ENCODE results near the gene SNED1.

The SNED1 gene

DNA sequence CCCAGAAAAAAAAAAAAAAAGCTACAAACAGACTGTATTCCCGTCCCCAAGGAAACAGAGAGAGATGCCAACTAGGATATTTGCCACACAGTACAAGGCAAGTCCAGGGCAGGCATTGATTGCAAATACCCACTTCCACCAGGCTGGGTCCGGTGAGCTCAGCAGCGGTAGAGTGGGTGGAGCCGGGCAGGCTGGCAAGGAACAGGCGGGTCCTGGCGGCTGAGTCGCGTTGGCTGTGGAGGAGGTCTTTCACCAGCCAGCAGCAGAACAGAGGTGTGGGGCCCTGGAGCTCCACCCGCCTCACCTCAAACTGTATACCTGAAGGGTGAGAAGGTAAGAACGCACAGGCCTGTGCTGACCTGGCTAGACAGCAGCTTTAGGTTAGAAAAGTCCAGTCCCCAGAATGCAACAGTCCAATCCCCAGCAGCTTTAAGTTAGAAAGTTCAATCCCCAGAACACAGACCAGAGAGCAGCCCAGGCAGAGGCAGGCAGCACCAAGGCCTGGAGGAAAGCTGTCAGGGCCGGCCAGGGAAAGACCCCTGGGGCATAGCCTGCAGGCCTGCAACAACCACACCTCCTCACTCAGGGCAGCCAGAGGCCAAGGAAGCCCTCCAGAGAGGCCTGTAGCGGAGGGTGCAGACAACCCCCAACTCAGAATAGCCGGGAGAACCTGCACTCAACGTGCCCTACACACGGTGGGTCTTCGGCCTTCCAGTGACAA lies 125.6 kb downstream of the SNED1 start:
- no peak overlapping the region for H3K4me3 ChIP-seq (ENCODE audit: low read depth, low read length)
- ChIA-PET CTCF (no interaction called here), POLR2A (no interaction called here)
- TF ChIP-seq, protein P1, sequence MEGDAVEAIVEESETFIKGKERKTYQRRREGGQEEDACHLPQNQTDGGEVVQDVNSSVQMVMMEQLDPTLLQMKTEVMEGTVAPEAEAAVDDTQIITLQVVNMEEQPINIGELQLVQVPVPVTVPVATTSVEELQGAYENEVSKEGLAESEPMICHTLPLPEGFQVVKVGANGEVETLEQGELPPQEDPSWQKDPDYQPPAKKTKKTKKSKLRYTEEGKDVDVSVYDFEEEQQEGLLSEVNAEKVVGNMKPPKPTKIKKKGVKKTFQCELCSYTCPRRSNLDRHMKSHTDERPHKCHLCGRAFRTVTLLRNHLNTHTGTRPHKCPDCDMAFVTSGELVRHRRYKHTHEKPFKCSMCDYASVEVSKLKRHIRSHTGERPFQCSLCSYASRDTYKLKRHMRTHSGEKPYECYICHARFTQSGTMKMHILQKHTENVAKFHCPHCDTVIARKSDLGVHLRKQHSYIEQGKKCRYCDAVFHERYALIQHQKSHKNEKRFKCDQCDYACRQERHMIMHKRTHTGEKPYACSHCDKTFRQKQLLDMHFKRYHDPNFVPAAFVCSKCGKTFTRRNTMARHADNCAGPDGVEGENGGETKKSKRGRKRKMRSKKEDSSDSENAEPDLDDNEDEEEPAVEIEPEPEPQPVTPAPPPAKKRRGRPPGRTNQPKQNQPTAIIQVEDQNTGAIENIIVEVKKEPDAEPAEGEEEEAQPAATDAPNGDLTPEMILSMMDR (IDR thresholded peaks at IDR 0.05; ENCODE audit: insufficient read depth, low read length, missing control alignments): no peak
- no peak for DNase-seq (ENCODE audit: low read depth, low spot score)

- CTCF ChIA-PET: no interaction called here
- no peak for DNase-seq (ENCODE audit: low read depth, low spot score)
- no peak overlapping the region for H3K4me3 ChIP-seq (ENCODE audit: low read depth, low read length)
- TF ChIP-seq, protein P1 (IDR thresholded peaks at IDR 0.05; ENCODE audit: insufficient read depth, low read length, missing control alignments): no peak
- POLR2A ChIA-PET: no interaction called here
Measured at GRCh38 chr2:241125626-241126025, 127.2 kb downstream of the SNED1 start.

DNA sequence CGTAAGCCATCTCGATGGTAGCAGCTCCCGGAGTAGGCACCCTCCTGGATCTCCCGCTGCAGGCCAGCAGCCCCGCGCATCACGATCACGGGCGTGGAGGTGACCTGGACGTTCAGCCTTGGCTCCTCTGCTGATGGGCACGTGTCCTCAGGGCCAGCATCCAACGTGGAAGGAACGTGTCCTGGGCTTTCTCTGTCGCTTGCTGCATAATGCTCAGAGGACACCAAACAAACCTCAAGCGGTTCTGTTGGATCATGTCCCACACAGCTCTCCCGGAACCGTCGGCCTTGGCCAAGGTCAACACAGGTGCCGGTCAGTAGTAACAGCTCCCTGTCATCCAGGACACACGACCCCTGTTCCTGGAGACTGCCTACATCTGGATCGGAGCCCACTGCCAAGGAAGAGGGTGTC lies 127.8 kb downstream of the SNED1 start:
- POLR2A ChIA-PET: no interaction called here
- CTCF ChIA-PET: no interaction called here
- no peak overlapping the region for H3K4me3 ChIP-seq (ENCODE audit: low read depth, low read length)
- no peak for DNase-seq (ENCODE audit: low read depth, low spot score)
- TF ChIP-seq, protein P1 (IDR thresholded peaks at IDR 0.05; ENCODE audit: insufficient read depth, low read length, missing control alignments): no peak

DNA sequence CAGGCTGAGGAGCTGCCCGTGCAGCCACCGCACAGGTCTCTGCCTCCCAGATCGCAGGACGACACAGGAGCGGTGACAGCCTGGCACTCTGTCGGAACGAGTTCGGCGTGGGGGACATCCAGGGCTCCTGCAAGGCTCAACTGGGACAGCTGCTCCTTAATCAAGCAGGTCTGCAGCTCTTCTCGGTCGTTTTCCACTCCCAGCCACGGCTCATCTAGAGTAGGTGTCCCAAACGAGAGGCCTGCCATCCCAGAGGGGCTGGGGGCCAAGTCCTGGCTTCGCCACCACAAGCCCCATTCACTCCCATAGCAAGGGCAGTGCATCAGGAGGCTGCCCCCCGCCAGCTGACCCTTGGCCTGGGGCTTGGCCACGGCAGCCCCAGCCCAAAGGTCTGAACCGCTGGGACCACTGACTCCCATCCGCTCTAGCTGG lies 128.4 kb downstream of the SNED1 start:
- ChIA-PET CTCF (no interaction called here), POLR2A (no interaction called here)
- no peak for DNase-seq (ENCODE audit: low read depth, low spot score)
- H3K4me3 ChIP-seq (ENCODE audit: low read depth, low read length): no peak overlapping the region
- TF ChIP-seq, protein P1 (IDR thresholded peaks at IDR 0.05; ENCODE audit: insufficient read depth, low read length, missing control alignments): no peak

GRCh38 chr2:241128266-241128665 lies 129.8 kb downstream of the SNED1 start:
- no peak for DNase-seq (ENCODE audit: low read depth, low spot score)
- TF ChIP-seq, protein P1 (IDR thresholded peaks at IDR 0.05; ENCODE audit: insufficient read depth, low read length, missing control alignments): no peak
- H3K4me3 ChIP-seq (ENCODE audit: low read depth, low read length): no peak overlapping the region
- CTCF ChIA-PET: no interaction called here
- POLR2A ChIA-PET: no interaction called here

DNA sequence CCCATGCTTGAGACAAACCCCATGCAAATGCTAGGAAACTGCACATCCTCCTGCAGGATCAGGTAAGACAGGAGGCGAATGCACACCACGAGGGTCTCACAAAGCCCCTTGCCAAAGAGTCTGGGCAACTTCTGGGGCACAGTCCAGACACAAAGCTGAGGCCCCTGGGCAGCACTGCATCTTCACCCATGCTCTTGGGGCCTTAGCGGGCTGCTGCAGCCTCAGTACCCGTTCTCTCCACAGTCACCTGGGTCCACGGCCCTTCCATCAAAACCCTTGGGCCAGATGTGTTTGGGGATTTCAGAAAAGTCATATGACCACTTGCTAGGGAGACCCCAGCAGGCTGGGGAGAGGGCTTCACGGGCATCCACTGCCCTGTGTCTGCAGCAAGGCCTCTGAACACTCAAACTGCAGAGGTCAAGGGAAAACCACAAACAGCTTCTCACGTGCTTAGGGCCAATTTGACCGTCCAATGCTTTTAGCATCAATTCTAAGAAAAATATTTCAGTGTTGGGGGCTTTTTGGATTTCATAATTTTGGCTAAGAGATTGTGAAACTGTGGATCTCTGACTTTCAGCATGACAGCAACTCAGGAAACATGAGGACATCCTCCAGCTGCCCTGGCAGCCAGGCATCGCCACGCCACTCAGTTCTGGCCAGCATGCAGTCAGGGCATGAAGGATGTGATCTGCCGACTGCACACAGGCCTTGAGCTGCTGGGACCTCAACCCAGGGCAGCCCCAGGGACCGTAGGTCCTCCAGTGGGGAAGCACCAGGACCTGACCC lies 130.9 kb downstream of the SNED1 start:
- no peak overlapping the region for H3K4me3 ChIP-seq (ENCODE audit: low read depth, low read length)
- POLR2A ChIA-PET: no interaction called here
- no peak for DNase-seq (ENCODE audit: low read depth, low spot score)
- CTCF ChIA-PET: interaction anchor here (1.4 kb wide), 1 partner anchor 9 kb away, joined by 4 read pairs; no protein-coding TSS in a partner anchor
- TF ChIP-seq, protein P1 (IDR thresholded peaks at IDR 0.05; ENCODE audit: insufficient read depth, low read length, missing control alignments): no peak
